CD4-positive, alpha-beta T cell (primary cell): Measurements from ENCODE around the gene FAM184A. TPM values are rescaled to one million over a fixed set of nuclear protein-coding genes. Genes with fewer than 3 reads are reported as not detected.

Source experiments
- ATAC-seq: fragments of 200-7000 bp; cut with Tn5 transposase; one replicate; pipeline ENCODE4 v1.10.0; 2022; ENCODE audit warnings: mild to moderate bottlenecking; ENCODE audit not compliant: poor library complexity
- CTCF ChIA-PET: fragments of 350-600 bp; sonication (Branson Sonifier 250); formaldehyde crosslinking; loops from one replicate; lab custom pipeline; 2021; ENCODE audit warnings: antibody characterized with exemption, inconsistent platforms; lab: Charles Lee
- POLR2A ChIA-PET: fragments of 350-600 bp; sonication (Branson Sonifier 250); formaldehyde crosslinking; loops from one replicate; lab custom pipeline; 2021; ENCODE audit warnings: antibody characterized with exemption, inconsistent platforms; lab: Charles Lee
- DNase-seq, 14 experiments: peaks; one replicate each; pipeline ENCODE4 v3.0.0-alpha.2; 2013 to 2020; ENCODE audit warnings: mixed read lengths in 2 of 14
- H3K27ac ChIP-seq, 2 donors: one replicate each; pipeline versions ENCODE4 v1.5.1 to v1.7.0; 2013; ENCODE audit warnings: low read length in 2 of 2, low read depth in 1 of 2, mild to moderate bottlenecking in 1 of 2
- H3K27me3 ChIP-seq, 2 experiments: 1 replicate in 1 of 2; 2 replicates in 1 of 2; pipeline versions ENCODE4 v1.6.1 to v1.7.0; 2013; ENCODE audit warnings: low read length in 2 of 2, control low read depth in 1 of 2, mild to moderate bottlenecking in 1 of 2, moderate library complexity in 1 of 2; ENCODE audit not compliant: insufficient read depth in 2 of 2, control insufficient read depth in 1 of 2
- H3K36me3 ChIP-seq: one replicate; pipeline ENCODE4 v1.6.1; 2013; ENCODE audit warnings: low read length, control low read depth; ENCODE audit not compliant: insufficient read depth
- H3K4me1 ChIP-seq: one replicate; pipeline ENCODE4 v1.6.1; 2013; ENCODE audit warnings: low read length, control low read depth; ENCODE audit not compliant: insufficient read depth
- H3K4me3 ChIP-seq: one replicate; pipeline ENCODE4 v1.5.1; 2013; ENCODE audit warnings: mild to moderate bottlenecking, low read length, moderate library complexity
- H3K9me3 ChIP-seq, 2 experiments: 1 replicate in 1 of 2; 2 replicates in 1 of 2; pipeline versions ENCODE4 v1.6.1 to v1.7.0; 2013; ENCODE audit warnings: low read length in 2 of 2, mild to moderate bottlenecking in 2 of 2, control low read depth in 1 of 2, moderate library complexity in 1 of 2; ENCODE audit not compliant: control insufficient read depth in 1 of 2, insufficient read depth in 1 of 2
- H3K27ac Mint-ChIP-seq: one replicate; pipeline ENCODE4 v1.8.0; 2020; ENCODE audit warnings: mixed read lengths
- H3K27me3 Mint-ChIP-seq: one replicate; pipeline ENCODE4 v1.8.0; 2021; ENCODE audit warnings: mixed read lengths
- H3K36me3 Mint-ChIP-seq: one replicate; pipeline ENCODE4 v1.8.0; 2021; ENCODE audit warnings: low read depth, mixed read lengths
- H3K4me1 Mint-ChIP-seq: one replicate; pipeline ENCODE4 v1.8.0; 2021; ENCODE audit warnings: low read depth, mixed read lengths
- H3K4me3 Mint-ChIP-seq: one replicate; pipeline ENCODE4 v1.8.0; 2020; ENCODE audit warnings: mild to moderate bottlenecking, mixed read lengths
- H3K9me3 Mint-ChIP-seq: one replicate; pipeline ENCODE4 v1.8.0; 2020; ENCODE audit warnings: mixed read lengths
- intact Hi-C, 2 experiments: fragments of 100-400 bp; cut with DNase I in 1 of 2; cut with micrococcal nuclease in 1 of 2; formaldehyde crosslinking; loops; one replicate each; pipeline versions ENCODE4 v1.15.1 to v1.9.0; 2023 to 2025; cut with DNase I, micrococcal nuclease
- total RNA-seq, 174 experiments: library from RNA in 2 of 174; stranded (reverse) in 2 of 174; gene quantifications; one replicate each; pipeline ENCODE4 v1.2.3 and lab custom pipeline; 2021 to 2026
- TF ChIP-seq, protein P1 (sequence below): fragments of 200-600 bp; IDR thresholded peaks from one replicate; pipeline ENCODE4 v1.8.0; 2022; ENCODE audit warnings: antibody characterized with exemption, mild to moderate bottlenecking

FAM184A gene
- total RNA-seq, 2 experiments from 2014 or later: 2.9 to 3.3 TPM

DNA sequence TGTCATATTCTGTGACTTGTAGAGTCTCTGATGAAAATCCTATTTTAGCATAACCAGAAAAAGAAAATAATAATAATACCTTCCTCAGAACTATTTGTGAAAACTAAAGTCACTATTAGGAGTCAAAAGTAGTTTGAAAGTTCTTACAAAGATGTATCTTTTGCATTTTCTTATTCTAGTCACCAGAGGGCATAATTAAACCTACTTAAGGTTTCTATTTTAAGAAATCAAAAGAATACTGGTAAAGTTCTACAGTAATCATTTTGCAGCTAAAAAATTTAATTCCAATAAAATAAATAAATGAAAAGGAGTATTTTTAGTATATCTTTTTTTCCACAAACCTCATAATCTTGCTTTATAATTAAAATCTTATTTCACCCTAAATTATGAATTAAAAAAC is 115.5 kb downstream of the FAM184A start:
- no peaks in the 10 kb centered on the region for H3K36me3 Mint-ChIP-seq
- TF ChIP-seq, protein P1, sequence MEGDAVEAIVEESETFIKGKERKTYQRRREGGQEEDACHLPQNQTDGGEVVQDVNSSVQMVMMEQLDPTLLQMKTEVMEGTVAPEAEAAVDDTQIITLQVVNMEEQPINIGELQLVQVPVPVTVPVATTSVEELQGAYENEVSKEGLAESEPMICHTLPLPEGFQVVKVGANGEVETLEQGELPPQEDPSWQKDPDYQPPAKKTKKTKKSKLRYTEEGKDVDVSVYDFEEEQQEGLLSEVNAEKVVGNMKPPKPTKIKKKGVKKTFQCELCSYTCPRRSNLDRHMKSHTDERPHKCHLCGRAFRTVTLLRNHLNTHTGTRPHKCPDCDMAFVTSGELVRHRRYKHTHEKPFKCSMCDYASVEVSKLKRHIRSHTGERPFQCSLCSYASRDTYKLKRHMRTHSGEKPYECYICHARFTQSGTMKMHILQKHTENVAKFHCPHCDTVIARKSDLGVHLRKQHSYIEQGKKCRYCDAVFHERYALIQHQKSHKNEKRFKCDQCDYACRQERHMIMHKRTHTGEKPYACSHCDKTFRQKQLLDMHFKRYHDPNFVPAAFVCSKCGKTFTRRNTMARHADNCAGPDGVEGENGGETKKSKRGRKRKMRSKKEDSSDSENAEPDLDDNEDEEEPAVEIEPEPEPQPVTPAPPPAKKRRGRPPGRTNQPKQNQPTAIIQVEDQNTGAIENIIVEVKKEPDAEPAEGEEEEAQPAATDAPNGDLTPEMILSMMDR: peak; percentile 55
- peaks cover 8% of the 10 kb centered on the region for H3K4me1 Mint-ChIP-seq
- no peak overlapping the region for H3K27ac Mint-ChIP-seq
- peak in 3 of 14 experiments; percentile 15 to 30 (median 20) for DNase-seq
- H3K4me3 Mint-ChIP-seq: no peak overlapping the region
- no peaks in the 10 kb centered on the region for H3K9me3 Mint-ChIP-seq
- Histone ChIP-seq H3K4me1 (no peaks in the 10 kb centered on the region), H3K4me3 (no peak overlapping the region), H3K27ac (no peak overlapping the region), H3K36me3 (no peaks in the 10 kb centered on the region), H3K27me3 (no peaks in the 10 kb centered on the region), H3K9me3 (no peaks in the 10 kb centered on the region)
- no peak for ATAC-seq
- intact Hi-C loops: loop anchor here in 1 of 2 experiments (1.0 to 5.0 kb wide), 2 partner anchors 147 to 681 kb away; no protein-coding TSS in a partner anchor
- POLR2A ChIA-PET: interaction anchor here (0.7 to 4.2 kb wide), 3 partner anchors 36 to 147 kb away, joined by 3 to 16 read pairs (median 3); no protein-coding TSS in a partner anchor
- CTCF ChIA-PET: interaction anchor here (2.0 to 2.6 kb wide), 2 partner anchors 146 to 147 kb away, joined by 11 to 13 read pairs; no protein-coding TSS in a partner anchor
- no peaks in the 10 kb centered on the region for H3K27me3 Mint-ChIP-seq

DNA sequence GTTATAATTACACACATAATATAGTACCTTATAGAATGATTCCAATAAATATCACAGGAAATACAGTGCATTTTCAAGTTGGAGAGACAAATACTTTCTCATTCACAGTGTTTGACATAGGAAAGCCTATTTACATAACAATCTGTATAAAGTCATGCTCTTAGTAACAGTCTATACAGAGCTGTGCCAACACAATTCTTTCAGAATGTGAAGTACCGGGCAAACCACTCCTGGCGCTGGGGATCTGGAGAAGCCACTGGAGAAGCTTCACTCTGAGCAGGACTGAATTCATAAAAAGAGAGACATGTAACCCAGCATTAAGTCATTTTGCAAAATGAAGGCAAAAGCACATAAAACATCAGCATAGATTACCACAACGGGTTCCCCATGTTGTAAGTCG is 118.6 kb downstream of the FAM184A start:
- H3K4me1 Mint-ChIP-seq: peaks cover 8% of the 10 kb centered on the region
- ChIA-PET POLR2A (interaction anchor here (1.3 kb wide), 1 partner anchor 151 kb away, joined by 3 read pairs; no protein-coding TSS in a partner anchor), CTCF (no interaction called here)
- no peak for DNase-seq
- no peaks in the 10 kb centered on the region for H3K27me3 ChIP-seq
- H3K9me3 Mint-ChIP-seq: no peaks in the 10 kb centered on the region
- H3K36me3 Mint-ChIP-seq: no peaks in the 10 kb centered on the region
- H3K27me3 Mint-ChIP-seq: no peaks in the 10 kb centered on the region
- H3K27ac ChIP-seq: no peak overlapping the region
- no peak for ATAC-seq
- no peak overlapping the region for H3K27ac Mint-ChIP-seq
- no peak overlapping the region for H3K4me3 Mint-ChIP-seq
- no peaks in the 10 kb centered on the region for H3K4me1 ChIP-seq
- no peaks in the 10 kb centered on the region for H3K36me3 ChIP-seq
- intact Hi-C loops: loop anchor here in 1 of 2 experiments (5.0 kb wide), 1 partner anchor 678 kb away; no protein-coding TSS in a partner anchor
- TF ChIP-seq, protein P1: no peak
- no peak overlapping the region for H3K4me3 ChIP-seq
- no peaks in the 10 kb centered on the region for H3K9me3 ChIP-seq

DNA sequence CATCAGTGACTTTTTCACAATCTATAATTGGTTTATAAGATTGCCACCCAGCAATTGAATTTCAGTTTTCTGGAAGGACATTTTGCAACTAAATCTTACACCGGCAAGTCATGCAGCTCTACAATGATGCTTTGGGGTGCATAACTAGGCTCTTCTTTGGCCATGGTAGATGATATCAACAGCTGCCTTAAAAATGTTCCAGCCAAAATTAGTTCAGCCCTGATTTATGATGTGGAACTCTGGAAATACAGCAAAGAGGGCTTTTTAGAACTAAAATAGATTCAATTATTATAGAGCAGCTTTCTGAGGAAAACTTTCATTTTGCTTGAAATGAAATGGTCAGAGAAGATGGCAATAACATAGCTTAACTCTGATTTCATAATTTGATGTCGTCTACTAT is 125.1 kb downstream of the FAM184A start:
- H3K27ac ChIP-seq: no peak overlapping the region
- H3K4me3 Mint-ChIP-seq: no peak overlapping the region
- ChIA-PET POLR2A (no interaction called here), CTCF (no interaction called here)
- no peaks in the 10 kb centered on the region for H3K4me1 Mint-ChIP-seq
- no peak overlapping the region for H3K27ac Mint-ChIP-seq
- DNase-seq: no peak
- no peak for ATAC-seq
- H3K36me3 ChIP-seq: no peaks in the 10 kb centered on the region
- peaks cover 8% of the 10 kb centered on the region for H3K36me3 Mint-ChIP-seq
- no peaks in the 10 kb centered on the region for H3K27me3 Mint-ChIP-seq
- no peaks in the 10 kb centered on the region for H3K27me3 ChIP-seq
- H3K4me3 ChIP-seq: no peak overlapping the region
- TF ChIP-seq, protein P1: no peak
- peaks cover 0 to under 1% of the 10 kb centered on the region in 2 experiments for H3K9me3 ChIP-seq
- no peaks in the 10 kb centered on the region for H3K4me1 ChIP-seq
- peaks cover 8% of the 10 kb centered on the region for H3K9me3 Mint-ChIP-seq
- intact Hi-C loops: no loop called here
